ENCODE data around the gene PLA2G4B.

PLA2G4B gene

GRCh38 chr15:41801185-41801584 is 37.5 kb upstream of the PLA2G4B start:
- H3K4me2 ChIP-seq (ENCODE audit: low read depth, low read length, poor library complexity, severe bottlenecking) = no peak overlapping the region
- no peaks in the 10 kb centered on the region for H4K20me1 ChIP-seq (ENCODE audit: insufficient read depth, low read length, poor library complexity, severe bottlenecking)
- no peak overlapping the region for H3K9ac ChIP-seq (ENCODE audit: low read depth, low read length, poor library complexity, severe bottlenecking)
- H2AFZ ChIP-seq (ENCODE audit: low read length) = no peak overlapping the region
- H3K4me3 ChIP-seq (ENCODE audit: low read length, poor library complexity, severe bottlenecking) = no peak overlapping the region
- H3K9me2 ChIP-seq (replicated peaks; ENCODE audit: low read depth, low read length) = no peaks in the 10 kb centered on the region
- no peaks in the 10 kb centered on the region for H3K27me3 ChIP-seq (ENCODE audit: insufficient read depth, low read length, poor library complexity, severe bottlenecking)
- peaks cover 9% of the 10 kb centered on the region; the same call in 1 of the 2 replicates for H3K79me2 ChIP-seq (ENCODE audit: insufficient read depth, low read length)
- H3K4me1 ChIP-seq (ENCODE audit: insufficient read depth, low read length, poor library complexity, severe bottlenecking) = peaks cover 33% of the 10 kb centered on the region
- H3K36me3 ChIP-seq (ENCODE audit: insufficient read depth, low read length) = peaks cover 29% of the 10 kb centered on the region; the same call in 1 of the 2 replicates
- TF ChIP-seq CTCF (conservative IDR thresholded peaks at IDR 0.05; ENCODE audit: low read length) = no peak
- no peak for TF ChIP-seq EZH2phosphoT487 (IDR thresholded peaks at IDR 0.05; ENCODE audit: borderline replicate concordance)
- H3K9me3 ChIP-seq (ENCODE audit: insufficient read depth, low read depth, low read length) = no peaks in the 10 kb centered on the region
- peaks cover under 1% of the 10 kb centered on the region for H3F3A ChIP-seq (ENCODE audit: low read depth)

- no peak overlapping the region for H3K4me3 ChIP-seq (ENCODE audit: low read length, poor library complexity, severe bottlenecking)
- H3K9me3 ChIP-seq (ENCODE audit: insufficient read depth, low read depth, low read length) = no peaks in the 10 kb centered on the region
- no peak overlapping the region for H3K9ac ChIP-seq (ENCODE audit: low read depth, low read length, poor library complexity, severe bottlenecking)
Measured at GRCh38 chr15:41801850-41802455, 36.7 kb upstream of the PLA2G4B start.

GRCh38 chr15:41804361-41804760 is 34.3 kb upstream of the PLA2G4B start:
- Histone ChIP-seq H3F3A (ENCODE audit: low read depth) (no peaks in the 10 kb centered on the region), H3K9me2 (replicated peaks; ENCODE audit: low read depth, low read length) (no peaks in the 10 kb centered on the region), H3K9ac (ENCODE audit: low read depth, low read length, poor library complexity, severe bottlenecking) (peak overlapping the region; percentile 50), H3K9me3 (ENCODE audit: insufficient read depth, low read depth, low read length) (no peaks in the 10 kb centered on the region), H4K20me1 (ENCODE audit: insufficient read depth, low read length, poor library complexity, severe bottlenecking) (no peaks in the 10 kb centered on the region), H3K4me1 (ENCODE audit: insufficient read depth, low read length, poor library complexity, severe bottlenecking) (peaks cover 10% of the 10 kb centered on the region), H3K4me2 (ENCODE audit: low read depth, low read length, poor library complexity, severe bottlenecking) (no peak overlapping the region), H3K4me3 (ENCODE audit: low read length, poor library complexity, severe bottlenecking) (no peak overlapping the region), H2AFZ (ENCODE audit: low read length) (no peak overlapping the region), H3K79me2 (ENCODE audit: insufficient read depth, low read length) (no peaks in the 10 kb centered on the region), H3K27me3 (ENCODE audit: insufficient read depth, low read length, poor library complexity, severe bottlenecking) (no peaks in the 10 kb centered on the region), H3K36me3 (ENCODE audit: insufficient read depth, low read length) (peaks cover 29% of the 10 kb centered on the region; the same call in 1 of the 2 replicates)
- no peak for TF ChIP-seq EZH2phosphoT487 (IDR thresholded peaks at IDR 0.05; ENCODE audit: borderline replicate concordance)

More at GRCh38 chr15:41801850-41802455, 36.7 kb upstream of the PLA2G4B start:
- Histone ChIP-seq H4K20me1 (ENCODE audit: insufficient read depth, low read length, poor library complexity, severe bottlenecking) (no peaks in the 10 kb centered on the region), H2AFZ (ENCODE audit: low read length) (no peak overlapping the region), H3K79me2 (ENCODE audit: insufficient read depth, low read length) (peaks cover 5% of the 10 kb centered on the region; the same call in 1 of the 2 replicates), H3K4me2 (ENCODE audit: low read depth, low read length, poor library complexity, severe bottlenecking) (no peak overlapping the region), H3K9me2 (replicated peaks; ENCODE audit: low read depth, low read length) (no peaks in the 10 kb centered on the region), H3K4me1 (ENCODE audit: insufficient read depth, low read length, poor library complexity, severe bottlenecking) (peaks cover 26% of the 10 kb centered on the region), H3K36me3 (ENCODE audit: insufficient read depth, low read length) (peaks cover 29% of the 10 kb centered on the region; the same call in 1 of the 2 replicates), H3F3A (ENCODE audit: low read depth) (no peaks in the 10 kb centered on the region), H3K27me3 (ENCODE audit: insufficient read depth, low read length, poor library complexity, severe bottlenecking) (no peaks in the 10 kb centered on the region)
- TF ChIP-seq EZH2phosphoT487 (IDR thresholded peaks at IDR 0.05; ENCODE audit: borderline replicate concordance) (no peak), CTCF (conservative IDR thresholded peaks at IDR 0.05; ENCODE audit: low read length) (no peak)
